Measurements from ENCODE around the gene LSS.
"Not testable (repeated sequence)": the region's sequence is repeated elsewhere in the genome, so short reads cannot be mapped to it uniquely, and the experiment has no call there.

DNA sequence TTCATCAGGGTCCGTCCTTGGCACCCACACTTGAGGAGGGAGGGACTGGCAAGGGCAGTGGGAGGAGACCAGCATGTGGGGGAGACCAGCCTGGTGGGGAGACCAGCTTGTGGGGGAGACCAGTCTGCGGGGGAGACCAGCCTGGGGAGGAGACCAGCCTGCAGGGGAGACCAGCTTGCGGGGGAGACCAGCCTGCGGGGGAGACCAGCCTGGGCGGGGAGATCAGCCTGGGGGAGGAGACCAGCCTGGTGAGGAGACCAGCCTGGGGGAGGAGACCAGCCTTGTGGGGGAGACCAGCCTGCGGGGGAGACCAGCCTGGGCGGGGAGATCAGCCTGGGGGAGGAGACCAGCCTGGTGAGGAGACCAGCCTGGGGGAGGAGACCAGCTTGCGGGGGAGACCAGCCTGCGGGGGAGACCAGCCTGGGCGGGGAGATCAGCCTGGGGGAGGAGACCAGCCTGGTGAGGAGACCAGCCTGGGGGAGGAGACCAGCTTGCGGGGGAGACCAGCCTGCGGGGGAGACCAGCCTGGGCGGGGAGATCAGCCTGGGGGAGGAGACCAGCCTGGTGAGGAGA lies 45.2 kb downstream of the LSS start:
- TF ChIP-seq EZH2 (IDR thresholded peaks at IDR 0.05; ENCODE audit: low read length); CTCF (optimal IDR thresholded peaks at IDR 0.05 in 1 of 3, IDR thresholded peaks at IDR 0.05 in 1 of 3, conservative IDR thresholded peaks at IDR 0.05 in 1 of 3; ENCODE audit: extremely low read depth in 1 of 3, insufficient read depth in 2 of 3, low read length in 3 of 3): not testable (repeated sequence)
